Neural progenitor cell (in vitro differentiated cells): Measurements from ENCODE around the gene ORAI1. TPM values are rescaled to one million over a fixed set of nuclear protein-coding genes. Genes with fewer than 3 reads are reported as not detected.
A peak's percentile ranks its signal among the peaks of the same experiment; 100 is the strongest.

Source experiments
- DNase-seq: peaks from one replicate; pipeline ENCODE4 v3.0.0-alpha.2; 2016; ENCODE audit warnings: low spot score
- H2AFZ ChIP-seq: fragments of 200-600 bp; sonication (generic); replicated peaks from 2 replicates; pipeline ENCODE4 v1.6.1; 2016; ENCODE audit warnings: antibody characterized with exemption
- H3F3A ChIP-seq: fragments of 200-600 bp; sonication (generic); 2 replicates; pipeline ENCODE4 v1.6.1; 2016; ENCODE audit warnings: antibody characterized with exemption, low read depth
- H3K27ac ChIP-seq: fragments of 200-600 bp; sonication (generic); 2 replicates; pipeline ENCODE4 v1.5.1; 2016; ENCODE audit warnings: mild to moderate bottlenecking
- H3K27me3 ChIP-seq: fragments of 200-600 bp; sonication (generic); 2 replicates; pipeline ENCODE4 v1.6.1; 2016; ENCODE audit warnings: mild to moderate bottlenecking, moderate library complexity
- H3K36me3 ChIP-seq: fragments of 200-600 bp; sonication (generic); 2 replicates; pipeline ENCODE4 v1.5.1; 2016
- H3K4me1 ChIP-seq: fragments of 200-600 bp; sonication (generic); 2 replicates; pipeline ENCODE4 v1.6.1; 2016; ENCODE audit warnings: mixed run types
- H3K4me2 ChIP-seq: fragments of 200-600 bp; sonication (generic); 2 replicates; pipeline ENCODE4 v1.6.1; 2016
- H3K4me3 ChIP-seq: fragments of 200-600 bp; sonication (generic); 2 replicates; pipeline ENCODE4 v1.5.1; 2016
- H3K79me2 ChIP-seq: fragments of 200-600 bp; sonication (generic); 2 replicates; pipeline ENCODE4 v1.6.1; 2016; ENCODE audit warnings: low read depth
- H3K9ac ChIP-seq: fragments of 200-600 bp; sonication (generic); 2 replicates; pipeline ENCODE4 v1.6.1; 2016
- H3K9me3 ChIP-seq: fragments of 200-600 bp; sonication (generic); 2 replicates; pipeline ENCODE4 v1.5.1; 2016; ENCODE audit warnings: low read depth
- H4K20me1 ChIP-seq: fragments of 200-600 bp; sonication (generic); 2 replicates; pipeline ENCODE4 v1.6.1; 2016; ENCODE audit warnings: low read depth
- H3K27ac Mint-ChIP-seq: 3 replicates; pipeline ENCODE4 v1.8.0; 2021; ENCODE audit warnings: mixed read lengths
- H3K27me3 Mint-ChIP-seq: 2 replicates; pipeline ENCODE4 v1.8.0; 2022; ENCODE audit warnings: low read depth, mild to moderate bottlenecking, inconsistent platforms, moderate library complexity, mixed read lengths; ENCODE audit not compliant: insufficient read depth
- H3K36me3 Mint-ChIP-seq: 3 replicates; pipeline ENCODE4 v1.8.0; 2021; ENCODE audit warnings: mixed read lengths
- H3K4me1 Mint-ChIP-seq: 3 replicates; pipeline ENCODE4 v1.8.0; 2021; ENCODE audit warnings: mixed read lengths
- H3K4me3 Mint-ChIP-seq: 3 replicates; pipeline ENCODE4 v1.8.0; 2021; ENCODE audit warnings: mild to moderate bottlenecking, moderate library complexity, mixed read lengths
- H3K9me3 Mint-ChIP-seq: 3 replicates; pipeline ENCODE4 v1.8.0; 2020; ENCODE audit warnings: mixed read lengths
- EZH2 ChIP-seq: fragments of 200-600 bp; sonication (generic); IDR thresholded peaks from 2 replicates; pipeline ENCODE4 v1.6.1; 2017; ENCODE audit warnings: antibody characterized with exemption, mild to moderate bottlenecking, moderate library complexity
- EZH2phosphoT487 ChIP-seq: fragments of 200-600 bp; sonication (generic); IDR thresholded peaks from 2 replicates; pipeline ENCODE4 v1.6.1; 2017; ENCODE audit warnings: antibody characterized with exemption
- total RNA-seq: library from RNA; depleted of rRNA; stranded (reverse); fragments of >200 nt; gene quantifications from 2 replicates; pipeline ENCODE4 v1.2.3, GENCODE V29; 2015; ENCODE audit warnings: low replicate concordance
- TF ChIP-seq, protein P1 (sequence below): fragments of 200-600 bp; sonication (generic); IDR thresholded peaks from 2 replicates; pipeline ENCODE4 v1.5.1; 2017; ENCODE audit warnings: antibody characterized with exemption, mild to moderate bottlenecking

ORAI1 gene
- total RNA-seq, 1 donor from 2014 or later = 8.0 TPM

DNA sequence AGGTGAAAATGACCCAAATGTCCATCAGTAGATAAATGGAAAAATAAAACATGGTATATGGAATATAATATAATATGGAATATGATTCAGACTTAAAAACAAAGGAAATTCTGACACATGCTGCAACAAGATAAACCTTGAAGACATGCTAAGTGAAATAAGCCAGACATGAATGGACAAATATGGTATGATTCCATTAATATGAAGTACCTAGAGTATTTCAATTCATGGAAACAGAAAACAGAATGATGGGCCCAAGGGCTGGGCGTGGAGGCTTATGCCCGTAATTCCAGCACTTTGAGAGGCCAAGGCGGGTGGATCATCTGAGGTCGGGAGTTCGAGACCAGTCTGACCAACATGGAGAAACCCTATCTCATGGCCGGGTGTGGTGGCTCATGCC lies 22.7 kb upstream of the ORAI1 start:
- H3K9me3 ChIP-seq = no peaks in the 10 kb centered on the region
- H3K27ac Mint-ChIP-seq = no peak overlapping the region
- H3K9me3 Mint-ChIP-seq = peaks cover 1% of the 10 kb centered on the region
- H4K20me1 ChIP-seq = no peaks in the 10 kb centered on the region
- H3K36me3 Mint-ChIP-seq = peaks cover 2% of the 10 kb centered on the region
- no peak overlapping the region for H3K4me3 Mint-ChIP-seq
- H3K27me3 Mint-ChIP-seq = peaks cover 8% of the 10 kb centered on the region
- TF ChIP-seq EZH2phosphoT487 = no peak
- TF ChIP-seq EZH2 = no peak
- TF ChIP-seq, protein P1, sequence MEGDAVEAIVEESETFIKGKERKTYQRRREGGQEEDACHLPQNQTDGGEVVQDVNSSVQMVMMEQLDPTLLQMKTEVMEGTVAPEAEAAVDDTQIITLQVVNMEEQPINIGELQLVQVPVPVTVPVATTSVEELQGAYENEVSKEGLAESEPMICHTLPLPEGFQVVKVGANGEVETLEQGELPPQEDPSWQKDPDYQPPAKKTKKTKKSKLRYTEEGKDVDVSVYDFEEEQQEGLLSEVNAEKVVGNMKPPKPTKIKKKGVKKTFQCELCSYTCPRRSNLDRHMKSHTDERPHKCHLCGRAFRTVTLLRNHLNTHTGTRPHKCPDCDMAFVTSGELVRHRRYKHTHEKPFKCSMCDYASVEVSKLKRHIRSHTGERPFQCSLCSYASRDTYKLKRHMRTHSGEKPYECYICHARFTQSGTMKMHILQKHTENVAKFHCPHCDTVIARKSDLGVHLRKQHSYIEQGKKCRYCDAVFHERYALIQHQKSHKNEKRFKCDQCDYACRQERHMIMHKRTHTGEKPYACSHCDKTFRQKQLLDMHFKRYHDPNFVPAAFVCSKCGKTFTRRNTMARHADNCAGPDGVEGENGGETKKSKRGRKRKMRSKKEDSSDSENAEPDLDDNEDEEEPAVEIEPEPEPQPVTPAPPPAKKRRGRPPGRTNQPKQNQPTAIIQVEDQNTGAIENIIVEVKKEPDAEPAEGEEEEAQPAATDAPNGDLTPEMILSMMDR = no peak
- DNase-seq = no peak
- no peak overlapping the region for H3K4me3 ChIP-seq
- H3F3A ChIP-seq = peaks cover 10% of the 10 kb centered on the region
- H3K27me3 ChIP-seq = no peaks in the 10 kb centered on the region
- H2AFZ ChIP-seq = no peak overlapping the region
- H3K4me1 Mint-ChIP-seq = peaks cover 6% of the 10 kb centered on the region
- no peaks in the 10 kb centered on the region for H3K36me3 ChIP-seq
- H3K79me2 ChIP-seq = no peaks in the 10 kb centered on the region
- H3K27ac ChIP-seq = no peak overlapping the region
- H3K4me1 ChIP-seq = no peaks in the 10 kb centered on the region
- no peak overlapping the region for H3K4me2 ChIP-seq
- H3K9ac ChIP-seq = no peak overlapping the region

GRCh38 chr12:121608301-121608700 lies 18.0 kb upstream of the ORAI1 start:
- Mint-ChIP-seq H3K27me3 (peaks cover 9% of the 10 kb centered on the region), H3K9me3 (peaks cover 6% of the 10 kb centered on the region), H3K4me3 (peak overlapping the region; percentile 63), H3K4me1 (peaks cover 21% of the 10 kb centered on the region), H3K36me3 (peaks cover 2% of the 10 kb centered on the region), H3K27ac (peak overlapping the region; percentile 52)
- no peak for DNase-seq
- no peaks in the 10 kb centered on the region for H3K36me3 ChIP-seq
- no peaks in the 10 kb centered on the region for H3K79me2 ChIP-seq
- peaks cover 26% of the 10 kb centered on the region for H3F3A ChIP-seq
- H3K9me3 ChIP-seq = no peaks in the 10 kb centered on the region
- H3K9ac ChIP-seq = no peak overlapping the region
- no peak overlapping the region for H3K27ac ChIP-seq
- no peak overlapping the region for H3K4me2 ChIP-seq
- no peaks in the 10 kb centered on the region for H4K20me1 ChIP-seq
- TF ChIP-seq, protein P1 = no peak
- TF ChIP-seq EZH2phosphoT487 (no peak), EZH2 (no peak)
- peaks cover 10% of the 10 kb centered on the region for H3K4me1 ChIP-seq
- H3K4me3 ChIP-seq = no peak overlapping the region
- H2AFZ ChIP-seq = no peak overlapping the region
- H3K27me3 ChIP-seq = no peaks in the 10 kb centered on the region

GRCh38 chr12:121610239-121611149 lies 15.8 kb upstream of the ORAI1 start:
- H3K4me1 ChIP-seq = peaks cover 10% of the 10 kb centered on the region
- Mint-ChIP-seq H3K36me3 (peaks cover 2% of the 10 kb centered on the region), H3K27ac (peak overlapping the region; percentile 96), H3K9me3 (peaks cover 6% of the 10 kb centered on the region), H3K4me3 (peak overlapping the region; percentile 31), H3K4me1 (peaks cover 21% of the 10 kb centered on the region), H3K27me3 (peaks cover 7% of the 10 kb centered on the region)
- TF ChIP-seq EZH2phosphoT487 (no peak), EZH2 (no peak)
- TF ChIP-seq, protein P1 = no peak
- H3K36me3 ChIP-seq = no peaks in the 10 kb centered on the region
- peak overlapping the region; percentile 81 for H3K27ac ChIP-seq
- no peak overlapping the region for H3K9ac ChIP-seq
- no peaks in the 10 kb centered on the region for H4K20me1 ChIP-seq
- DNase-seq = peak; percentile 68
- H3K4me3 ChIP-seq = no peak overlapping the region
- H2AFZ ChIP-seq = no peak overlapping the region
- no peaks in the 10 kb centered on the region for H3K9me3 ChIP-seq
- peak overlapping the region; percentile 53 for H3K4me2 ChIP-seq
- no peaks in the 10 kb centered on the region for H3K27me3 ChIP-seq
- H3K79me2 ChIP-seq = no peaks in the 10 kb centered on the region
- H3F3A ChIP-seq = peaks cover 26% of the 10 kb centered on the region
